Upper lobe of left lung (tissue), 6 donors: ENCODE measurements around the gene GADD45GIP1. TPM values are rescaled to one million over a fixed set of nuclear protein-coding genes. Genes with fewer than 3 reads are reported as not detected.

ENCODE experiments used
- ATAC-seq, 2 donors: fragments of 200-7000 bp; cut with Tn5 transposase; one replicate each; pipeline ENCODE4 v1.9.1; 2022; ENCODE audit warnings: mild to moderate bottlenecking in 2 of 2, moderate library complexity in 2 of 2; ENCODE audit not compliant: low FRiP score in 2 of 2
- DNase-seq, 2 donors: peaks; one replicate each; pipeline ENCODE4 v3.0.0-alpha.2; 2019 to 2020
- H3K27ac ChIP-seq, 4 donors: fragments of 200-600 bp; sonication (generic); one replicate each; pipeline ENCODE4 v1.5.1; 2016 to 2019
- H3K27me3 ChIP-seq, 4 donors: fragments of 200-600 bp; sonication (generic); one replicate each; pipeline ENCODE4 v1.5.1; 2017 to 2019
- H3K36me3 ChIP-seq, 4 donors: fragments of 200-600 bp; sonication (generic); one replicate each; pipeline ENCODE4 v1.5.1; 2016 to 2019
- H3K4me1 ChIP-seq, 4 donors: fragments of 200-600 bp; sonication (generic); one replicate each; pipeline ENCODE4 v1.5.1; 2018 to 2019
- H3K4me3 ChIP-seq, 4 donors: fragments of 200-600 bp; sonication (generic); one replicate each; pipeline ENCODE4 v1.5.1; 2017 to 2019; ENCODE audit warnings: mild to moderate bottlenecking in 2 of 4, moderate library complexity in 1 of 4
- H3K9me3 ChIP-seq, 4 donors: fragments of 200-600 bp; sonication (generic); one replicate each; pipeline ENCODE4 v1.5.1; 2018 to 2019
- CTCF ChIP-seq, 6 experiments: fragments of 450-650 bp in 4 of 6; fragments of 200-600 bp in 2 of 6; sonication (generic) in 2 of 6; IDR thresholded peaks; one replicate each; pipeline ENCODE4 v1.5.1; 2016 to 2019; ENCODE audit warnings: antibody characterized with exemption in 6 of 6
- EP300 ChIP-seq, 4 donors: sonication (generic); formaldehyde crosslinking; IDR thresholded peaks; one replicate each; pipeline ENCODE4 v1.5.1; 2017; ENCODE audit warnings: antibody characterized with exemption in 4 of 4, control low read depth in 2 of 4
- POLR2A ChIP-seq, 4 donors: fragments of 450-650 bp; IDR thresholded peaks; one replicate each; pipeline ENCODE4 v1.5.1; 2016 to 2017; ENCODE audit warnings: antibody characterized with exemption in 4 of 4, mild to moderate bottlenecking in 2 of 4
- POLR2AphosphoS5 ChIP-seq, 2 donors: sonication (generic); formaldehyde crosslinking; IDR thresholded peaks; one replicate each; pipeline ENCODE4 v1.5.1; 2017; ENCODE audit warnings: antibody characterized with exemption in 2 of 2
- WGBS, 2 donors: methylation state at CpG; one replicate each; pipeline ENCODE4 v1.1.5; 2017 to 2018; 5-methylcytosine and 5-hydroxymethylcytosine counted together
- small RNA-seq, 4 donors: library from RNA; depleted of rRNA; stranded (forward); fragments of <200 nt; gene quantifications; one replicate each; pipeline ENCODE3, GENCODE V24; 2016
- total RNA-seq, 6 donors: library from RNA; depleted of rRNA in 4 of 6; stranded (reverse); fragments of >200 nt in 4 of 6; gene quantifications; one replicate each; pipeline versions ENCODE4 v1.1.0 to v1.2.1, GENCODE V29; 2016 to 2021
- donor health status: DM: no; HTN: no; CAD: no; lungs with moderate emphysema.
- donor health status: DM: no; HTN: yes; CAD: no; lungs with severe emphysema.

Gene GADD45GIP1
- total RNA-seq, 6 donors from 2014 or later = 15.3 to 43.8 (median 26.6) TPM

- no peak for ATAC-seq
- WGBS, 2 donors = 41 to 48% methylated on average over 8 to 12 of the region's 12 CpGs
- Histone ChIP-seq H3K27ac (peak overlapping the region; percentile 13 to 73 (median 59)), H3K9me3 (no peaks in the 10 kb centered on the region), H3K4me1 (peaks cover 24 to 30% (median 26%) of the 10 kb centered on the region in 4 donors), H3K4me3 (no peak overlapping the region), H3K36me3 (no peaks in the 10 kb centered on the region), H3K27me3 (no peaks in the 10 kb centered on the region)
- TF ChIP-seq POLR2A (IDR thresholded peaks at IDR 0.05) (no peak), EP300 (IDR thresholded peaks at IDR 0.05) (no peak), CTCF (IDR thresholded peaks at IDR 0.05) (no peak), POLR2AphosphoS5 (IDR thresholded peaks at IDR 0.05) (no peak)
- DNase-seq = peak in 1 of 2 donors; percentile 30
Measured at GRCh38 chr19:12913851-12914690, 43.0 kb downstream of the GADD45GIP1 start.

GRCh38 chr19:12913011-12913561 lies 43.9 kb downstream of the GADD45GIP1 start:
- Histone ChIP-seq H3K4me3 (peak overlapping the region in 3 of 4 donors; percentile 16 to 32 (median 17)), H3K9me3 (no peaks in the 10 kb centered on the region), H3K4me1 (peaks cover 20 to 25% (median 21%) of the 10 kb centered on the region in 4 donors), H3K27me3 (no peaks in the 10 kb centered on the region), H3K36me3 (no peaks in the 10 kb centered on the region), H3K27ac (peak overlapping the region; percentile 13 to 73 (median 59))
- ATAC-seq (peak; percentile 60 to 64), DNase-seq (peak; percentile 71 to 85)
- TF ChIP-seq POLR2AphosphoS5 (IDR thresholded peaks at IDR 0.05) (no peak), POLR2A (IDR thresholded peaks at IDR 0.05) (no peak), CTCF (IDR thresholded peaks at IDR 0.05) (no peak), EP300 (IDR thresholded peaks at IDR 0.05) (no peak)
- 10 to 15% methylated on average over 6 to 22 of the region's 22 CpGs for WGBS, 2 donors

- WGBS, 2 donors = 39 to 65% methylated on average over 4 of the region's 4 CpGs
- no peaks in the 10 kb centered on the region for H3K9me3 ChIP-seq
- H3K36me3 ChIP-seq = no peaks in the 10 kb centered on the region
- peak overlapping the region in 3 of 4 donors; percentile 16 to 32 (median 17) for H3K4me3 ChIP-seq
- TF ChIP-seq POLR2AphosphoS5 (IDR thresholded peaks at IDR 0.05) (no peak), POLR2A (IDR thresholded peaks at IDR 0.05) (no peak), EP300 (IDR thresholded peaks at IDR 0.05) (no peak), CTCF (IDR thresholded peaks at IDR 0.05) (no peak)
- peak overlapping the region in 3 of 4 donors; percentile 13 to 73 (median 71) for H3K27ac ChIP-seq
- ATAC-seq (no peak), DNase-seq (no peak)
- no peaks in the 10 kb centered on the region for H3K27me3 ChIP-seq
- H3K4me1 ChIP-seq = peaks cover 20 to 25% (median 21%) of the 10 kb centered on the region in 4 donors
Measured at GRCh38 chr19:12912571-12912970, 44.5 kb downstream of the GADD45GIP1 start.

- TF ChIP-seq POLR2AphosphoS5 (IDR thresholded peaks at IDR 0.05) (no peak), EP300 (IDR thresholded peaks at IDR 0.05) (no peak), CTCF (IDR thresholded peaks at IDR 0.05) (no peak), POLR2A (IDR thresholded peaks at IDR 0.05) (no peak)
- WGBS, 2 donors = 76 to 84% methylated on average over 9 of the region's 9 CpGs
- Histone ChIP-seq H3K4me1 (peaks cover 0 to under 1% (median under 1%) of the 10 kb centered on the region in 4 donors), H3K36me3 (no peaks in the 10 kb centered on the region), H3K27ac (peak overlapping the region in 2 of 4 donors; percentile 16 to 54), H3K27me3 (no peaks in the 10 kb centered on the region), H3K9me3 (no peaks in the 10 kb centered on the region), H3K4me3 (no peak overlapping the region)
- peak in 1 of 2 donors; percentile 76 for ATAC-seq
- DNase-seq = peak in 1 of 2 donors; percentile 78
Measured at GRCh38 chr19:12907166-12907565, 49.9 kb downstream of the GADD45GIP1 start.

Small RNA genes lying within 50 kb of the gene (small RNA-seq; reads per million reads assigned to genes)
- gene MIR5695 (0 to 0.33 (median 0.03) reads per million in 4 donors), gene MIR6515 (0.26 to 1.6 (median 0.47) reads per million in 4 donors)

Other genes starting within 250 kb of the GADD45GIP1 start
- gene TNPO2, start 233.3 kb downstream of the GADD45GIP1 start, total RNA-seq = 100 to 1,000 TPM in 1 of 6 donors, 10 to 100 TPM in 5; 43.5 to 124 (median 46.1) TPM
- gene TRIR, start 222.5 kb downstream of the GADD45GIP1 start, total RNA-seq = 100 to 1,000 TPM; 156 to 324 (median 261) TPM
- 10 to 100 TPM; 14.7 to 71.7 (median 49.8) TPM for gene GET3, start 219.7 kb downstream of the GADD45GIP1 start, total RNA-seq
- gene BEST2, start 205.4 kb downstream of the GADD45GIP1 start, total RNA-seq = under 1 TPM in 1 of 6 donors, not detected in 5; 0.11 TPM
- gene HOOK2, start 181.7 kb downstream of the GADD45GIP1 start, total RNA-seq = 100 to 1,000 TPM in 2 of 6 donors, 10 to 100 TPM in 4; 48.9 to 367 (median 79.6) TPM
- gene JUNB, start 165.7 kb downstream of the GADD45GIP1 start, total RNA-seq = 100 to 1,000 TPM; 127 to 422 (median 354) TPM
- 100 to 1,000 TPM in 4 of 6 donors, 10 to 100 TPM in 2; 57.6 to 173 (median 123) TPM for gene PRDX2, start 155.4 kb downstream of the GADD45GIP1 start, total RNA-seq
- 1 to 10 TPM in 2 of 6 donors, not detected in 4; 4.6 to 6.0 TPM for gene THSD8, start 155.2 kb downstream of the GADD45GIP1 start, total RNA-seq
- 1 to 10 TPM; 4.2 to 7.6 (median 5.6) TPM for gene RNASEH2A, start 150.6 kb downstream of the GADD45GIP1 start, total RNA-seq
- gene RTBDN, start 122.6 kb downstream of the GADD45GIP1 start, total RNA-seq = not detected
- under 1 TPM in 3 of 6 donors, not detected in 3; 0.17 to 0.89 (median 0.61) TPM for gene MAST1, start 118.7 kb downstream of the GADD45GIP1 start, total RNA-seq
- gene DNASE2, start 75.8 kb downstream of the GADD45GIP1 start, total RNA-seq = 10 to 100 TPM; 34.6 to 87.2 (median 60.1) TPM
- gene KLF1, start 70.0 kb downstream of the GADD45GIP1 start, total RNA-seq = under 1 TPM in 4 of 6 donors, not detected in 2; 0.17 to 0.89 (median 0.42) TPM
- 10 to 100 TPM; 19.3 to 47.1 (median 33.3) TPM for gene GCDH, start 66.1 kb downstream of the GADD45GIP1 start, total RNA-seq
- not detected for gene SYCE2, start 37.9 kb downstream of the GADD45GIP1 start, total RNA-seq
- gene FARSA, start 23.5 kb downstream of the GADD45GIP1 start, total RNA-seq = 100 to 1,000 TPM in 1 of 6 donors, 10 to 100 TPM in 5; 35.3 to 104 (median 53.4) TPM
- 1,000 to 10,000 TPM in 1 of 6 donors, 100 to 1,000 TPM in 5; 171 to 1,351 (median 423) TPM for gene CALR, start 18.6 kb downstream of the GADD45GIP1 start, total RNA-seq
- 100 to 1,000 TPM in 3 of 6 donors, 10 to 100 TPM in 3; 69.1 to 115 (median 98.8) TPM for gene RAD23A, start 11.4 kb downstream of the GADD45GIP1 start, total RNA-seq
- not detected for gene DAND5, start 12.4 kb upstream of the GADD45GIP1 start, total RNA-seq
- gene NFIX, start 38.3 kb upstream of the GADD45GIP1 start, total RNA-seq = 100 to 1,000 TPM in 3 of 6 donors, 10 to 100 TPM in 3; 64.0 to 188 (median 107) TPM
- gene LYL1, start 145.6 kb upstream of the GADD45GIP1 start, total RNA-seq = 10 to 100 TPM; 22.6 to 55.5 (median 31.4) TPM
- gene TRMT1, start 159.5 kb upstream of the GADD45GIP1 start, total RNA-seq = 10 to 100 TPM; 27.2 to 92.2 (median 33.1) TPM
- 10 to 100 TPM; 22.0 to 96.1 (median 55.7) TPM for gene NACC1, start 161.0 kb upstream of the GADD45GIP1 start, total RNA-seq
- 100 to 1,000 TPM in 4 of 6 donors, 10 to 100 TPM in 2; 80.0 to 348 (median 107) TPM for gene STX10, start 193.2 kb upstream of the GADD45GIP1 start, total RNA-seq
- gene IER2, start 193.2 kb upstream of the GADD45GIP1 start, total RNA-seq = 100 to 1,000 TPM in 4 of 6 donors, 10 to 100 TPM in 2; 94.3 to 246 (median 129) TPM